HK-2 (cell line): ENCODE measurements around the gene PSG2.
A peak's percentile ranks its signal among the peaks of the same experiment; 100 is the strongest.
"Not testable (repeated sequence)": the region's sequence is repeated elsewhere in the genome, so short reads cannot be mapped to it uniquely, and the experiment has no call there.

Source experiments
- DNase-seq: peaks from one replicate; pipeline ENCODE4 v3.0.0-alpha.2; 2018; ENCODE audit not compliant: unreplicated experiment

PSG2 gene

DNA sequence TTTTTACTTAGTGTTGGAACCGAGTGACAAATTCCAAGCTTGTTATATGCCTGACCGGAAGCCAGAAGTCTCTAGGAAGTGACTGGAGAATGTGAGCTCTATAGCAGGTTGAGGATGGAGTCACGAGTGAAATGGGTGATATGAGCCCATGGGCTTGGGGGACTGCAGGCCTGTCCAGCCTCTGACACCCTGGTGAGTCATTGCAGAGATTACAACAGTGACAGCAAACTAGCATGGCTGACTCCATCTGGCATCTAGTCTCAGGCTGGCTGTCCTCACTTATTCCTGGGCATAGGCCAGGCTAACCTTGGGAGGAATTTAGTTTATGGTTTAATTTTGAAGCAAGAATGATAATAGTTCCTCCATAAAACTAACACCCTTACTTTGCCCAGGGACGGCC is 4.6 kb downstream of the PSG2 start:
- DNase-seq, result peak; percentile 64

DNA sequence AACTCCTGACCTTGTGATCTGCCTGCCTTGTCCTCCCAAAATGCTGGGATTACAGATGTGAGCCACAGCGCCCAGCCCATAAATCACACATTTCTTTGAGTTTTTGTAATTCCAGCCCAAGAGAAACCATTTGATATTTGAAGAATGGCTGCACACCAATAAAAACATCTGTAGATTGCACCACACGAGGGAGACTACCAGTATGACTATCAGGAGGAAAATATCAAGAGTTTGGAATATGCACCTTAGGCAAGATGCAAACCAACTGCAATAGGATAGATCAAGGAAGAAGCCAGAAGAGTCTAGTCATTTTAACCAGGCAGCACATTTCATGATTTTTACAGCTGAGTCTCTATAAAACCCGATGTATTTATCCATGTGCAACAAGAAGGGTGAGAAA is 20.1 kb downstream of the PSG2 start:
- not testable (repeated sequence) for DNase-seq

DNA sequence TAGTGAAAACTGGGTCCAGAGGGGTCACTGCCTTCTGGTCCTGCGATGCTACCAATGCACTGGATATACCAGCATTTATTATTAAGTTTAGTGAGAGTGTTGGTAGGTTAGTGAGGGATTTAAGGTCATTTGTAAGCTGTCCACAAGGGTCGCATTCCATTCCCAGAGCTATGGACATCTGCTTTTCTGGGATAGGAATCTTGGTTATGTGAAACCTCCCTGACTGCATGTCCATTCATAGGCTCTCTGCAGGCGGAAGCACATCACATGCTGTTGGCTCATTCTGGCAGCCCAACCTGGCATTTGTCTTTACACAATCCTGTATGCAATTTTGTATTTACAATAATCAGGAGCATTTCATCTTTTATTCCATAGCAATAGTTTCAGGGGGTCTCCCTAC is 21.2 kb downstream of the PSG2 start:
- DNase-seq, result not testable (repeated sequence)

DNA sequence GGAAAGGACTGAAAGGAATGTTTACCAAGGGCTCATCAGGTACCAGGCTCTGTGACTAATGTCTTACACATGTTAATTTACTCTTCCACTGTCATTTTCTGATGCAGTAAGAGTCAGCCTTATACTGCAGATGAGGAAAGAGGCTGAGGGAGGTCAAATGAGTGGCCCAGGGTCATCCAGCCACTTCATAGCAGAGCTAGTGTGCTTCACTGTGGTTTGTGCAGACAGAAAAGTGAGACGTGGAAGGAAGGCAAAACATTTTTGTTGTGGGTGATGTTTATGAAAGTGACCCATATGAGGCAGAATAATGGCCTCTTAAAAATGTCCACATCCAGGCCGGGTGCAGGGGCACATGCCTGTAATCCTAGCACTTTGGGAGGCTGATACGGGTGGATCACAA is 22.2 kb downstream of the PSG2 start:
- not testable (repeated sequence) for DNase-seq

DNA sequence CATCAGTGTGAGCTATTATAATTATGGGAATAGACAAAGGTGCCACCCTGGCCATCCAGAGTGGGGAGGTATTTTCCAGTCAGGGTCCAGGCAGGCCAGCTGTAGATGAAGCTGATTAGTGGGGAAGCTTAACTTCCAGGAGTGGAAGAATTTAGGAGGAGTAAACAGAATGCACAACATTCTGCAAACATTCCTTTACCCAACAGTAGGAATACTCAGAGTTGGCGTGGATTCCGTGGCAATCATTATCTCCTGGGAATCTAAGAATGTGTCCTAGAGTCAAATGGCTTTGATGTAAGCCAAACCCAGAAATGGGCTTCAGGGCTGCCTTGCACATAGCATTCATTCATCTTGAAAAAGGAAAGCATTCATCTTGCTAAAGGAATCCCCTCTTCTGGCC is 23.0 kb downstream of the PSG2 start:
- not testable (repeated sequence) for DNase-seq

DNA sequence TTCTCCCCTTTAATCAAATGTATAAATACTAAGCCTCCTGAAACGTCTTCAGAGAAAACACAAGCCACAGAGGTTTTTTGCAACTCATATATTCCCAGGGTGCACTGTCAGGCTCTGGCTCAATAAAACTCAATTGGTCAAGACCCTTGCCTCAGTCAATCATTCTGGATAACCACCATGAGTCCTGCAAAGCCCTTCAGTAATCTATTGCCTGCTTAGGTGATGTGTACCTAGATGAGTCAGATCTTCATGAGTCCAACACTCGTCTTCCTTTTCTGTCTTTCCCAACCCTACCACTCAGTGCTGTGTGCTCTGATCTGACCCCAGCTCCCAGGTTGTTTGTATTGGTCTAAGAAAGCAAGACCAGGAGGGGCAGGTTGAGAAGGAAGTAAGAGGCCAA is 24.1 kb downstream of the PSG2 start:
- DNase-seq, result not testable (repeated sequence)

DNA sequence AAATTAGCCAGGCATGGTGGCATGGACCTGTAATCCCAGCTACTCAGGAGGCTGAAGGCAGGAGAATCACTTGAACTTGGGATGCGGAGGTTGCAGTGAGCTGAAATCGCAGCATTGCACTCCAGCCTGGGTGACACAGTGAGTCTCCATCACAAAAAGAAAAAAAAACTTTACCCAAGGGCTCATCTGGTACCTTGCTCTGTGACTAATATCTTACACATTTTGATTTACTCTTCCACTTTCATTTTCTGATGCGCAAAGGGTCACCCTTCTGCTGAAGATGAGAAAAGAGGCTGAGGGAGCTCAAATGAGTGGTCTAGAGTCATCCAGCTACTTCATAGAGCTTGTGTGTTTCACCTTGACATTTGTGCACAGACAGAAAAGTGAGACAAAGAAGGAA is 34.5 kb downstream of the PSG2 start:
- DNase-seq, result not testable (repeated sequence)

DNA sequence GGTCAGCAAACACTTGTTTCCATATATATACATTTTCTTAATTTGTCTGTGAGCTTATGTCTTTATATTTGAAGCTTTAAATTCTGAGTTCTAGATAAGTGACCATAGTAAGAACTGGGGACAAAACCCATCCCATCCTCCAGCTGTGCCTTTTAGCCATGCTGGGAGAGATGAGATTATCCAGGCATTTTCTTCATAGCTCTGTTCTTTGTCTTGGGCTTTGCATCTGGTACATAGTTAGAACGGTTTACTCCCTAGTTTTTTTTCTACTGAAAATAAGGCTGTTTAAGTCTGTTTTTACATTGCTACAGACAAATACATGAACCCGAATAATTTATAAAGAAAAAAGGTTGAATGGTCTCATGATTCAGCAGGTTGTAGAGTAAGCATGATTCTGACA is 35.9 kb downstream of the PSG2 start:
- DNase-seq, result not testable (repeated sequence)

DNA sequence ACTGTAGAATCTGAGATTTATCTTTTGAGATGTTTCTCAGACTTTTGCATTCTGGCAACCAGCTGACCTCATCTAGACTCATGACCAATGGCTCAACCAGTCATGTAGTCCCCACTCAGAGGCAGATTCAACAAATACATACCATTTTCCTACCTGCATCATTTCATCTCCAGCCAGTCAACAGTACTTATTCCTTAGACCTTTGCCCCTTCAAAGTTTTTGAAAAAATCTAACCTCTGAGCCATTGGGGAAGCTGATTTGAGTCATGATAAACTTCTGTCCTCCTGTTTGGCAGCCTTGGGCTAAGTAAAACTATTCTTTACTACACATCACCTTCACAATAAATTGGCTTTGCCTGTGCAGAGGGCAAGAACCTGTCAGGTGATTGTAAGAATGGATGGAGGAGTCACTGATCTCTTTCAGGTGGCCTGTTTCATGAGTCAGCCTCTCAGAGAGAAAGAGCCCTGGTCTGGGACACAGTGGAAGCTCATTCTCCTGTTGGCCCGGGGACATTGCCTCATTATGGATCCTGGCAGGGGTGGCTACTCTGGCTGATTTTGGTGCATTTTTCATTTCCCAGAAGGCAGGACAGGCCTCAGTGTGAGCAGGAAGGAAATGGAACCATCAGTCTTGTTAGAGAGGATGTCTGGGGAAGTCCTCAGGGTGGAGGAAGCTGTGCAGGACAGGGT is 38.9 kb downstream of the PSG2 start:
- not testable (repeated sequence) for DNase-seq

DNA sequence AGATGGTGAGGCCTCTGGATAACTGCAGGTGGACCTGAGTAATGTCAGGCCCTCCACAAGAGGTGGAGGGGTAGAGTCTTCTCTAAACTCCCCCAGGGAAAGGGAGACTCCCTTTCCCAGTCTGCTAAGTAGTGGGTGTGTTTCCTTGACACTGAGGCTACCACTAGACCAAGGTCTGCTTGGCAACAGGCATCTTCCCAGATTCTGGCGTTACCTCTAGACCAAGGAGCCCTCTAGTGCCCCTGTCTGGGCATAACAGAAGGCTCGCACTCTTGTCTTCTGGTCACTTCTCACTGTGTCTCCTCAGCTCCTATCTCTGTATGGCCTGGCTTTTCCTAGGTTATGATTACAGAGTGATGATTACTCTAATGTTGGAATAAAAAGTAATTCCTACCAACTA is 50.9 kb downstream of the PSG2 start:
- peak; percentile 41 for DNase-seq

DNA sequence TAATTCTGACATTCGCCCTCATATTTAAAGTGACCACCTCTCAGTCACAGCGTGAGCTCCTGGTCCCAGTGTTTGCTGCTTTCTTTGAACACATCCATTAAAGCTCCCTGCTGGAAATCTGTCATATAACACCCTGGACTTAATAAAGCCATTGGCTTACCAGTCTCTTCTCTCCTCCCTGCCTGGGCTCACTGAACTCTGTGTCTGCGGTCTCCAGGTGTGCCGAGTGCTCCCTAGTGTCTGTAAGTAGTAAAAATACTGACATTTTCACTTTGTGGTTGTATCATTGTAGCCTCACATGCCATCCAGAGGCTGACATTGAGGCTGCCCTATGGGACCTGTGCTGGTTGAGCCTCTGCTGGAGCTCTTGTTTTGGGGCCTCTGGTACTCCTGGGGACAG is 53.6 kb downstream of the PSG2 start:
- DNase-seq, result no peak

DNA sequence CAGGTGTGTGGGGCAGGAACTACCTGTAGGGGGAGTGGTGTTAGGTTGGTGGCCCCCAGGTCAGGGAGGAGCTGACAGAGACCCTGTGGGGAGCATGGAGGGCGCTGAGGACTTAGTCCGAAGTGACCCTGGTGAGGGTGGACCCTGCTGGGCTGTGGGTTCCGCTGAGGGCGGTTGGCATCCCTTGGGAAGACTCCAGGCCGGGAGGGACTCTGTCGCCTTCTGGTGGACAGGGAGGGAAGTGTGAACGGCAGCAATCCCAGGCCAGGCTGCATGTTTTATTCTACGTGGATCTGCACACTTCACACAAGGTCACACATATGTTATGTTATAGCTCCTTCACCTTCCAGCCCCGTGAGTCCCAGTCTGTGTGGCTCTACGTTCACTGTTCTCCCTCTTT is 54.5 kb downstream of the PSG2 start:
- not testable (repeated sequence) for DNase-seq

DNA sequence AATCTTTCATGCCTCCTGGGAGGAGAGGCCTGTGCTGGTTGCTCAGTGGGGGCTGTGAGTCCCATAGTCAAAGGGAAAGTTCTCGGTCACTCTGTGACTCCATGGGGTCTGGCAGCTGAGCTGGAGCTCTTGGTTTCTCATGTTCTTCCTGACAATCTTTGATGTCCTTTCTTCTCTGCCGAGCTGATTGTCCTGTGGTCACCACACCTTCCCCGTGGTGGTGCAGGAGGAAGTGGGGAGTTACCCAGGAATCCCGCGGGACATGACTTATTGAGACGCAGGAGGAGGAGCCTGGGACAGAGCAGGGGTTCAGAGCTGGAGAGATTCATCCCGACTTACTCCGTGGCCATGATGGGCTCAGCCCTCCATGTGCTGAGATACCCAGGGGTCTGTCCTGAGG is 55.4 kb downstream of the PSG2 start:
- DNase-seq, result not testable (repeated sequence)

DNA sequence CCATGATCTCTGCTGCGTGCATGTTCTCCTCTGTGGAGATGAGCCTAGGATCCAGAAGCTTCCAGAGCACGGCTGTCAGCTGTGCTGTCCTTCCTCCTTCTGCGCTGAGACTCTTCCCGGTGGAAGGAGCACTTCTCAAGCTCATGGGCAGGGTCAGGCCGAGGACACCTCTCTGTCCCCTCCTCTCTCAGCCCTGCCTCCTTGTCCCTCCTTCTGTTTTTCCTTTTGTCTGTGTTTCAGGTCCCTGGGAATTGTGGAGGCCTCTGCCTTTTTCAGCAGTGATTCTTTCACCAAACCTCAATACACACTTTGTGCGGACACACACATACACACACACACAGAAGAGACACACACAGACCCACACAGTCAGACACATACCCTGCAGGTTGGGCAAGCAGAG is 56.1 kb downstream of the PSG2 start, which contains the start of gene PSG11:
Gene PSG11, minus strand, starts transcription at position 101 of the 400 bp plus-strand sequence. Its CDS starts 97 bp downstream, at position 4.
- DNase-seq, result not testable (repeated sequence)

DNA sequence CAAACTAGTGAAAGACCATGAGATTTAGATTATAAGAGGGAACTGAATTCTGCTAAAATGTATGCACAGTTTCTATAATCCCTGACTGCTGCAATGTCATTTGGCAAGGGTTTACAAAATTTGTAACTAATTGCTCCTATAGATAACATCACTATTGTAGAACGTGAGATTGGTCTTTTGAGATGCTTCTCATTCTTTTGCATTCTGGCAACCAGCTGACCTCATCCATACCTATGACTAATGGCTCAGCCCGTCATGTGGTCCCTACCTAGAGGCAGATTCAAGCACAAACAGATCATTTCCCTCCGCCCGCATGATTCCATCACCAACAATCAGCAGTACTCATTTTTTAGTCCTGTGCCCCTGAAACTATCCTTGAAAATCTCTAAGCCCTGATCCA is 60.4 kb downstream of the PSG2 start:
- peak; percentile 67 for DNase-seq

DNA sequence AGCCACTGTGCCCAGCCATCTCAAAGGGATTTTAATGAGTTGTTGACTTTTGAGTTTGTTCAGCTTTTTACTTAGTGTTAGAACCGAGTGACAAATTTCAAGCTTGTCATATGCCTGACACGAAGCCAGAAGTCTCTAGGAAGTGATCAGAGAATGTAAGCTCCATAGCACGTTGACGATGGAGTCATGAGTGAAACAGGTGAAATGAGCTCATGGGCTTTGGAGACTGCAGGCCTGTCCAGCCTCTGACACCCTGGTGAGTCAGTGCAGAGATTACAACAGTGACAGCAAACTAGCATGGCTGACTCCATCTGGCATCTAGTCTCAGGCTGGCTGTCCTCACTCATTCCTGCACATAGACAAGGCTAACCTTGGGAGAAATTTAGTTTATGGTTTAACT is 60.9 kb downstream of the PSG2 start:
- DNase-seq, result peak; percentile 70

DNA sequence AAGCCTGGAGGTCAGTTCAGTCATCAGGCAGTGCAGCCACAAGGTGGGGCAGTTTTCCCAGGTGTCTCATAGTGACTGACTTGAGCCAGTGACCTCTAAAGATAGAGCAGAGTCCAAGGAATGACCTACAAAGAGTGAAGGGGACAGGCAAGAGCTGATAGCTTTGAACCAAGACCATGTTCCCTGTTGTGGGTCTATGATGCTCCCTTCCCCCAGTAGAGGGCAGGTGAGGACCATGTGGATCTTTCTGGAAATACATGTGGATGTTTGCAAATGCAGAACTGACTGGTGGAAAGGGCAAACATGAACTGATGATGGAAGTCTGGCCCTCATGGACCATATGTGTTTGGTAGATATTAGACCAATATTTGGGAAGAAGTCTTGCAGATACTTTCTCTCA is 62.9 kb downstream of the PSG2 start:
- DNase-seq, result not testable (repeated sequence)
